HPDE6-E6E7 (cell line): ENCODE measurements around the gene PTPMT1.
"Not testable (repeated sequence)": the region's sequence is repeated elsewhere in the genome, so short reads cannot be mapped to it uniquely, and the experiment has no call there.

Experiments used
- DNase-seq: peaks from one replicate; pipeline ENCODE4 v3.0.0; 2011; ENCODE audit warnings: missing footprints; ENCODE audit errors: extremely low spot score

PTPMT1 gene, protein sequence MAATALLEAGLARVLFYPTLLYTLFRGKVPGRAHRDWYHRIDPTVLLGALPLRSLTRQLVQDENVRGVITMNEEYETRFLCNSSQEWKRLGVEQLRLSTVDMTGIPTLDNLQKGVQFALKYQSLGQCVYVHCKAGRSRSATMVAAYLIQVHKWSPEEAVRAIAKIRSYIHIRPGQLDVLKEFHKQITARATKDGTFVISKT

DNA sequence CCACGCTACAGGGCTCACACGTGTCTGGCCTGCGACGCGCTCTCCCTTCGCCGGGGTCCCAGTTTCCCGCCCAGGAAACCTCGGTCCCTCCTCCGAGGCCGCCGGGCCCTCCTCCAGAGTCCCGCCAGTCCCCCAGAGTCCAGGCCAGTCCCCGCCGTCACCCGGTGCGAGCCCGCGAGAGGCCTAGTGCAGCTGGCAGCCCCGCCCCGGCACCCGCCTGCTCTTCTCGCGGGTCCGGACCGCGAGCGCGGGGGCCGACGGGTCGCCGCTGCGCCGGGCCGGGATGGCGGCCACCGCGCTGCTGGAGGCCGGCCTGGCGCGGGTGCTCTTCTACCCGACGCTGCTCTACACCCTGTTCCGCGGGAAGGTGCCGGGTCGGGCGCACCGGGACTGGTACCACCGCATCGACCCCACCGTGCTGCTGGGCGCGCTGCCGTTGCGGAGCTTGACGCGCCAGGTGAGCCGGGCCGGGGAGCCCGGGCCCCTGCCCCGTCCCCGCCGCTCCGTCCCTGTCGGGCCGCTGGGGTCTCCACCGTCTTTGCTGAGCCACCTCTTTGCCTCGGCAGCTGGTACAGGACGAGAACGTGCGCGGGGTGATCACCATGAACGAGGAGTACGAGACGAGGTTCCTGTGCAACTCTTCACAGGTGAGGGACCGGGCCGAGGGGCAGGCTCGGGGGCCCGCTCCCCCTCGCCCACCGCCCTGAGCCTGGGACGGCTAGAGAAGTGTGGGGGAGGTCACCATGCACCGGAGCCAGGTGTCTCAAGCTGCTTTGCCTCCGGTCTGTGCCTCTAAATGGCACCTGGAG is at the start of gene PTPMT1:
Gene PTPMT1 (plus strand): TSS at position 260 of the 809 bp plus-strand sequence. CDS start 24 bp downstream, at position 284.
- no peak for DNase-seq

DNA sequence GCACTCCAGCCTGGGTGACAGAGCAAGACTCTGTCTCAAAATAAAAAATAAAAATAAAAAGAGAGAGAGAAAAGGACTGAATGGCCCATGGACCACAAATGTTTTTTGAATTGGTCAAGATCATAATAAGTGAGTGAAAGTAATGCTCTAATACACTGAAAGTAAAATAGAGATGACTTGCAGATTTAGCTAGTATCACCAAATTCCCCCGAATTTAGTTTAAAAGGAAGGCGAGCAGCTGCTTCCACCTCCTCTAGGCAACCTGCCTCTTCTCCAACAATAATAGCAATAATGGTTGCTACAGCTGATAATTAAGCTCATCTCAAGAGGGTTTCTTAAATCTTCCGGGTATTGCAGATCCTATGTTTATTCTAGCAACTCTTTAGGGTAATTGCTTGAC is 49.2 kb upstream of the PTPMT1 start:
- DNase-seq, result no peak

GRCh38 chr11:47516984-47517853 is 48.2 kb upstream of the PTPMT1 start:
- DNase-seq, result no peak

GRCh38 chr11:47518212-47518964 is 47.0 kb upstream of the PTPMT1 start:
- no peak for DNase-seq

- peak; percentile 73 for DNase-seq
These were observed 41.7 kb upstream of the PTPMT1 start for GRCh38 chr11:47523490-47524225.

GRCh38 chr11:47524291-47524874 is 41.0 kb upstream of the PTPMT1 start:
- DNase-seq, result peak; percentile 13

DNA sequence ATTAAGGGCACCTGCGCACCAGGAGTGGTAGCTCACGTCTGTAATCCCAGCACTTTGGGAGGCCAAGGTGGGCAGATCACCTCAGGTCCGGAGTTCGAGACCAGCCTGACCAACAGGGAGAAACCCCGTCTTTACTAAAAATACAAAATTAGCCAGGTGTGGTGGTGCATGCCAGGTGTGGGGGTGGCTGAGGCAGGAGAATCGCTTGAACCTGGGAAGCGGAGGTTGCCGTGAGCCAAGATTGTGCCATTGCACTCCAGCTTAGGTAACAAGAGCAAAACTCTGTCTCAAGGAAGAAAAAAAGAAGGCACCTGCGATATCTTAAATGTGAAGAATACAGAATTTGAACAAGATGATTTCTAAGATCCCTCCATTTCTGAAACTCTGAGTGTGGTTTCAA is 39.4 kb upstream of the PTPMT1 start:
- DNase-seq, result not testable (repeated sequence)

- DNase-seq, result no peak
These were observed 38.2 kb upstream of the PTPMT1 start for GRCh38 chr11:47527186-47527585.

- DNase-seq, result no peak
These were observed 35.4 kb upstream of the PTPMT1 start for GRCh38 chr11:47529951-47530350.

DNA sequence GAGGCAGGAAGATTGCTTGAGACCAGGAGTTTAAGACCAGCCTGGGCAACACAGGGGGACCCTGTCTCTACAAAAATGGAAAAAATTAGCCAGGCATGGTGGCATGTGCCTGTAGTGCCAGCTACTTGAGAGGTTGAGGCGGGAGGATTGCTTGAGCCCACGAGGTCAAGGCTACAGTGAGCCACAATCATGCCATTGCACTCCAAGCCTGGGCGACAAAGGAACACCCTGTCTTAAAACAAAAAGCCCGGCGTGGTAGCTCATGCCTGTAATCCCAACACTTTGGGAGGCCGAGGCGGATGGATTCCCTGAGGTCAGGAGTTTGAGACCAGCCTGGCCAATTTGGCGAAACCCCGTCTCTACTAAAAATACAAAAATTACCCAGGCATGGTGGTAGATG is 34.7 kb upstream of the PTPMT1 start:
- DNase-seq, result not testable (repeated sequence)

GRCh38 chr11:47531666-47532065 is 33.7 kb upstream of the PTPMT1 start:
- no peak for DNase-seq

DNA sequence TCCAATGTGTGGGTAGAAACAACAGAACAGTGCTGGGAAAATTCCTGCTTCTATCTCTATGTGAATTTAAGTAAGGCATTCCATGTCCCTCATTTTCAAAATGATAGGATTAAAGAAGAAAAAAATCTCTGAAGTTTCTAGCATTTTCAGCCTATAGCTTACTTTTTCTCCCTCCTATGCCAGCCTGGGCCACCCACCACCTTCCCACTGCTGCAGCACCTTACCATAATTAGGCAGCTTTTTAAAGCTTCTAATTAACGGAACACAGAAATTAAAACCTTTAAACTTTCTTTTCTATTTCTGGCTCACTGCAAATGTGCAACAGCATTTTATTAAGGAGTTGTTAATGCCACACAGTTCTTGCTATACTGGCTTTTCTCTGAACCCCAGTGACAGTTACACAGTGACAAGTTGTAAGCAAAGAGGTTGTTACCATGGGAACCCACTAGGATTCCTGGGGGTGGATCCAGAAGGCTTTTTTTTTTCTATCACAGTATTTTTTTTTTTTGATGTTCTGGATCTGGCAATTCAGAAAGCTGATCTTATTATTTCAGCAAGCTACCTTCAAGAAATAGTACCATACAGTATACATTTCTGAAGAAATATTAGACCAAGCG is 32.7 kb upstream of the PTPMT1 start:
- DNase-seq, result no peak

- no peak for DNase-seq
These were observed 31.7 kb upstream of the PTPMT1 start for GRCh38 chr11:47533690-47534151.

DNA sequence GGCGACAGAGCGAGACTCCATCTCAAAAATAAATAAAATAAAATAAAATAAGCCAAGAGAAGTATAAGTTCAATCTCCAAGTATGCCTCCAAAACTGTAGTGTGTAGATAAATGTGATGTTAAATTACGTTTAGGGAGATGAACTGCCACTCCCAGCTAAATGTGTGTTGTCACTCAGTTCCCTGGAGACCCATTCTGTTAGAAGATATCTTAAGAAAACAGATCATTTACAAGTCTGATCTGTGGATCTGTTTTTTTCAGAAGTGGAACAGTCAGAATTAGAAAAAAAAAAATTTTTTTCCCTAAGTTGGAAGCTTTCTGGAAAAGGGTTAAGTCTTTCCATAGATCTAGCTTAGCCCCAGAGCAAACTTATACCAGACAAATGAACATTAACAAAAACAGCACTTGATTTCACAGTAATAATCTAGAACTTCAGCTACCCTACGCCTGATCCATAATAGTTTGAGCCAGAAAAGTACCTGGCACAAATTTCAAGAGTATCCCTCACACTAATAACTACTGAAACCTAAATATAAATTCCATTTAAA is 30.6 kb upstream of the PTPMT1 start:
- DNase-seq, result no peak

GRCh38 chr11:47536915-47537314 is 28.5 kb upstream of the PTPMT1 start:
- no peak for DNase-seq

GRCh38 chr11:47538741-47539565 is 26.4 kb upstream of the PTPMT1 start:
- no peak for DNase-seq

- no peak for DNase-seq
These were observed 25.7 kb upstream of the PTPMT1 start for GRCh38 chr11:47539681-47540039.

- DNase-seq, result no peak
These were observed 24.3 kb upstream of the PTPMT1 start for GRCh38 chr11:47541070-47541469.

DNA sequence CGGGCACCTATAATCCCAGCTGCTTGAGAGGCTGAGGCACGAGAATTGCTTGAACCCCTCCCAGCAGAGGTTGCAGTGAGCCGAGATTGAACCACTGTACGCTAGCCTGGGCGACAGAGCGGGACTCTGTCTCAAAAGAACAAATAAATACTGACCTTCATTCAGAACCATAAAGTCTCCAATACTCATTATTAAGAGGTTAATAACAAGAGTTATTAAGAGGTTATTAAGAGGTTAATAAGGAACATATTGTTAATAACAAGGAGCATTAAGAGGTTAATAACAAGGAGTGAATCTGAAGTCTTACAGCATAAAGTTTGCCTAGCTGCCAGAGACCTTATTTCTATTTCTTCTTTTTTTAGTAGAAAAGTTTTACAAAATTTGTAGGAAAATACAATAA is 20.1 kb upstream of the PTPMT1 start:
- DNase-seq, result no peak
